ENCODE measurements around the gene ERICH6B. TPM values are rescaled to one million over a fixed set of nuclear protein-coding genes. Genes with fewer than 3 reads are reported as not detected.

ERICH6B gene
- total and polyA plus RNA-seq, 10 of the 15 experiments (the other 5 are each of a cell fraction or from before 2014, with no cell fraction given): 0.27 to 0.75 (median 0.33) TPM; not detected in 7

GRCh38 chr13:45548281-45548680 is 67.3 kb downstream of the ERICH6B start:
- 27% methylated on average over 6 of the region's 6 CpGs for WGBS (ENCODE audit: insufficient coverage, insufficient replicate concordance, low lambda C conversion rate, missing lambda C conversion rate)
- POLR2A ChIA-PET: no interaction called here
- TF ChIP-seq RB1 (IDR thresholded peaks at IDR 0.05; ENCODE audit: borderline replicate concordance): no peak
- no peak for TF ChIP-seq SUZ12 (IDR thresholded peaks at IDR 0.05; ENCODE audit: unreplicated experiment)
- TF ChIP-seq BACH1 (IDR thresholded peaks at IDR 0.05; ENCODE audit: borderline replicate concordance): no peak
- no peak for TF ChIP-seq NFYB (IDR thresholded peaks at IDR 0.05; ENCODE audit: insufficient read depth, low read depth, low read length)
- TF ChIP-seq CREB1 (IDR thresholded peaks at IDR 0.05; ENCODE audit: low read depth): no peak
- TF ChIP-seq RBBP5 (conservative IDR thresholded peaks at IDR 0.05): no peak
- TF ChIP-seq POLR2AphosphoS5 (IDR thresholded peaks at IDR 0.05; ENCODE audit: low read length): no peak
- no peak for TF ChIP-seq PML (IDR thresholded peaks at IDR 0.05; ENCODE audit: low read length)
- TF ChIP-seq SIN3A (IDR thresholded peaks at IDR 0.05; ENCODE audit: low read depth, low read length): no peak
- TF ChIP-seq TCF12 (IDR thresholded peaks at IDR 0.05; ENCODE audit: low read depth, low read length): no peak
- TF ChIP-seq KLF5 (IDR thresholded peaks at IDR 0.05; ENCODE audit: partially characterized antibody): no peak
- no peak for TF ChIP-seq ZBTB4 (CRISPR knock-in tag; IDR thresholded peaks at IDR 0.05)
- TF ChIP-seq MXI1 (IDR thresholded peaks at IDR 0.05; ENCODE audit: low read depth, low read length): no peak
- TF ChIP-seq RCOR1 (conservative IDR thresholded peaks at IDR 0.05; ENCODE audit: low read depth, low read length): no peak
- TF ChIP-seq SMARCA5 (IDR thresholded peaks at IDR 0.05): no peak
- no peak for TF ChIP-seq TCF7 (IDR thresholded peaks at IDR 0.05; ENCODE audit: borderline replicate concordance)
- TF ChIP-seq USF2 (IDR thresholded peaks at IDR 0.05; ENCODE audit: borderline replicate concordance, low read depth, low read length): no peak
- no peak for TF ChIP-seq HDAC6 (IDR thresholded peaks at IDR 0.05; ENCODE audit: unreplicated experiment)
- TF ChIP-seq BMI1 (IDR thresholded peaks at IDR 0.05; ENCODE audit: borderline replicate concordance): no peak
- TF ChIP-seq BHLHE40 (IDR thresholded peaks at IDR 0.05; ENCODE audit: borderline replicate concordance in 1 of 2, low read depth in 2 of 2, low read length in 1 of 2): no peak

More at GRCh38 chr13:45548281-45548680, 67.3 kb downstream of the ERICH6B start:
- Histone ChIP-seq H2AFZ (ENCODE audit: control insufficient read depth, low read depth, low read length) (no peak overlapping the region), H3K79me2 (ENCODE audit: control insufficient read depth, insufficient read depth, low read length) (no peaks in the 10 kb centered on the region), H3K36me3 (ENCODE audit: control insufficient read depth in 2 of 2, insufficient read depth in 2 of 2, low read length in 1 of 2) (no peaks in the 10 kb centered on the region), H3K9me3 (replicated peaks; ENCODE audit: control insufficient read depth, insufficient read depth, low read length) (no peaks in the 10 kb centered on the region), H3K27ac (ENCODE audit: control insufficient read depth, insufficient read depth) (no peak overlapping the region), H3K4me3 (no peak overlapping the region), H3K4me2 (ENCODE audit: control insufficient read depth, insufficient read depth) (no peak overlapping the region), H3K9ac (ENCODE audit: control insufficient read depth, insufficient read depth, low read length) (no peak overlapping the region), H4K20me1 (ENCODE audit: control insufficient read depth, insufficient read depth) (no peaks in the 10 kb centered on the region), H3K27me3 (replicated peaks in 1 of 2; ENCODE audit: control insufficient read depth in 2 of 2, insufficient read depth in 2 of 2, low read length in 1 of 2) (no peaks in the 10 kb centered on the region), H3K4me1 (ENCODE audit: control insufficient read depth, insufficient read depth, low read length) (no peaks in the 10 kb centered on the region)
- ChIA-PET CTCF (no interaction called here), SMC1A (ENCODE audit: uncharacterized antibody, unreplicated experiment) (no interaction called here), RAD21 (ENCODE audit: unreplicated experiment) (no interaction called here)
- intact Hi-C loops (cut with micrococcal nuclease; ENCODE audit: unreplicated experiment) (no loop called here), in situ Hi-C loops (cut with MboI) (loop anchor here (10.0 kb wide), 1 partner anchor 177 kb away; no protein-coding TSS in a partner anchor)
- no TSS peak for BruUV-seq (replicated peaks)
- FAIRE-seq (no peak), DNase-seq (ENCODE audit: low read depth, low spot score) (no peak), ATAC-seq (no peak)
